HCT116 (cell line): ENCODE data around the gene CRBN.

ENCODE experiments used
- CEBPB ChIP-seq: IDR thresholded peaks from 2 replicates; pipeline ENCODE4 v1.6.1; 2012; ENCODE audit warnings: low read depth
- EGR1 ChIP-seq: IDR thresholded peaks from 2 replicates; pipeline ENCODE4 v1.6.1; 2012; ENCODE audit warnings: low read depth
- EZH2 ChIP-seq: fragments of 200-600 bp; sonication (generic); IDR thresholded peaks from 2 replicates; pipeline ENCODE4 v1.6.1; 2017; ENCODE audit warnings: antibody characterized with exemption, mixed run types
- JUND ChIP-seq: IDR thresholded peaks from 2 replicates; pipeline ENCODE4 v1.6.1; 2012
- POLR2A ChIP-seq: IDR thresholded peaks from 2 replicates; pipeline ENCODE4 v1.7.0; 2011; ENCODE audit warnings: borderline replicate concordance; ENCODE audit not compliant: insufficient read depth, insufficient read length; ENCODE audit errors: extremely low read depth
- POLR2AphosphoS5 ChIP-seq: IDR thresholded peaks from 2 replicates; pipeline ENCODE4 v1.6.1; 2011; ENCODE audit warnings: mild to moderate bottlenecking, low read depth, low read length, moderate library complexity
- TCF7L2 ChIP-seq: IDR thresholded peaks from 2 replicates; pipeline ENCODE4 v1.7.0; 2011; ENCODE audit warnings: borderline replicate concordance, inconsistent platforms; ENCODE audit not compliant: insufficient read depth, insufficient read length; ENCODE audit errors: extremely low read depth
- YY1 ChIP-seq: IDR thresholded peaks from 2 replicates; pipeline ENCODE4 v1.6.1; 2011; ENCODE audit warnings: low read length, low read depth, moderate library complexity, mild to moderate bottlenecking; ENCODE audit not compliant: insufficient replicate concordance; ENCODE audit errors: extremely low read depth
- ZNF274 ChIP-seq: fragments of 200-500 bp; sonication (Bioruptor generic); IDR thresholded peaks from 2 replicates; pipeline ENCODE4 v1.6.1; 2014; ENCODE audit warnings: mild to moderate bottlenecking, low read depth, low read length, inconsistent platforms
- TF ChIP-seq, protein P1 (sequence below), 3 experiments: fragments of 200-600 bp in 1 of 3; sonication (generic) in 1 of 3; IDR thresholded peaks in 2 of 3; conservative IDR thresholded peaks in 1 of 3; 2 replicates each; pipeline ENCODE4 v1.5.1; 2012 to 2017; ENCODE audit warnings: low read depth in 2 of 3, low read length in 2 of 3, antibody characterized with exemption in 1 of 3, borderline replicate concordance in 1 of 3, control low read depth in 1 of 3, mild to moderate bottlenecking in 1 of 3, mixed read lengths in 1 of 3, mixed run types in 1 of 3, moderate library complexity in 1 of 3; ENCODE audit not compliant: insufficient read depth in 1 of 3
- TF ChIP-seq, protein P2 (sequence below): IDR thresholded peaks from 2 replicates; pipeline ENCODE4 v1.6.1; 2012; ENCODE audit warnings: low read depth
- TF ChIP-seq, protein P3 (sequence below): IDR thresholded peaks from 2 replicates; pipeline ENCODE4 v1.6.1; 2012

- TF ChIP-seq EZH2 (no peak), POLR2AphosphoS5 (no peak), JUND (no peak), EGR1 (no peak), POLR2A (no peak), YY1 (no peak), ZNF274 (no peak), CEBPB (no peak), TCF7L2 (no peak)
- TF ChIP-seq, protein P1, sequence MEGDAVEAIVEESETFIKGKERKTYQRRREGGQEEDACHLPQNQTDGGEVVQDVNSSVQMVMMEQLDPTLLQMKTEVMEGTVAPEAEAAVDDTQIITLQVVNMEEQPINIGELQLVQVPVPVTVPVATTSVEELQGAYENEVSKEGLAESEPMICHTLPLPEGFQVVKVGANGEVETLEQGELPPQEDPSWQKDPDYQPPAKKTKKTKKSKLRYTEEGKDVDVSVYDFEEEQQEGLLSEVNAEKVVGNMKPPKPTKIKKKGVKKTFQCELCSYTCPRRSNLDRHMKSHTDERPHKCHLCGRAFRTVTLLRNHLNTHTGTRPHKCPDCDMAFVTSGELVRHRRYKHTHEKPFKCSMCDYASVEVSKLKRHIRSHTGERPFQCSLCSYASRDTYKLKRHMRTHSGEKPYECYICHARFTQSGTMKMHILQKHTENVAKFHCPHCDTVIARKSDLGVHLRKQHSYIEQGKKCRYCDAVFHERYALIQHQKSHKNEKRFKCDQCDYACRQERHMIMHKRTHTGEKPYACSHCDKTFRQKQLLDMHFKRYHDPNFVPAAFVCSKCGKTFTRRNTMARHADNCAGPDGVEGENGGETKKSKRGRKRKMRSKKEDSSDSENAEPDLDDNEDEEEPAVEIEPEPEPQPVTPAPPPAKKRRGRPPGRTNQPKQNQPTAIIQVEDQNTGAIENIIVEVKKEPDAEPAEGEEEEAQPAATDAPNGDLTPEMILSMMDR (IDR thresholded peaks at IDR 0.05 in 2 of 3, conservative IDR thresholded peaks at IDR 0.05 in 1 of 3; ENCODE audit: borderline replicate concordance in 1 of 3, insufficient read depth in 1 of 3, low read depth in 2 of 3, low read length in 2 of 3), result no peak
- TF ChIP-seq, protein P2, sequence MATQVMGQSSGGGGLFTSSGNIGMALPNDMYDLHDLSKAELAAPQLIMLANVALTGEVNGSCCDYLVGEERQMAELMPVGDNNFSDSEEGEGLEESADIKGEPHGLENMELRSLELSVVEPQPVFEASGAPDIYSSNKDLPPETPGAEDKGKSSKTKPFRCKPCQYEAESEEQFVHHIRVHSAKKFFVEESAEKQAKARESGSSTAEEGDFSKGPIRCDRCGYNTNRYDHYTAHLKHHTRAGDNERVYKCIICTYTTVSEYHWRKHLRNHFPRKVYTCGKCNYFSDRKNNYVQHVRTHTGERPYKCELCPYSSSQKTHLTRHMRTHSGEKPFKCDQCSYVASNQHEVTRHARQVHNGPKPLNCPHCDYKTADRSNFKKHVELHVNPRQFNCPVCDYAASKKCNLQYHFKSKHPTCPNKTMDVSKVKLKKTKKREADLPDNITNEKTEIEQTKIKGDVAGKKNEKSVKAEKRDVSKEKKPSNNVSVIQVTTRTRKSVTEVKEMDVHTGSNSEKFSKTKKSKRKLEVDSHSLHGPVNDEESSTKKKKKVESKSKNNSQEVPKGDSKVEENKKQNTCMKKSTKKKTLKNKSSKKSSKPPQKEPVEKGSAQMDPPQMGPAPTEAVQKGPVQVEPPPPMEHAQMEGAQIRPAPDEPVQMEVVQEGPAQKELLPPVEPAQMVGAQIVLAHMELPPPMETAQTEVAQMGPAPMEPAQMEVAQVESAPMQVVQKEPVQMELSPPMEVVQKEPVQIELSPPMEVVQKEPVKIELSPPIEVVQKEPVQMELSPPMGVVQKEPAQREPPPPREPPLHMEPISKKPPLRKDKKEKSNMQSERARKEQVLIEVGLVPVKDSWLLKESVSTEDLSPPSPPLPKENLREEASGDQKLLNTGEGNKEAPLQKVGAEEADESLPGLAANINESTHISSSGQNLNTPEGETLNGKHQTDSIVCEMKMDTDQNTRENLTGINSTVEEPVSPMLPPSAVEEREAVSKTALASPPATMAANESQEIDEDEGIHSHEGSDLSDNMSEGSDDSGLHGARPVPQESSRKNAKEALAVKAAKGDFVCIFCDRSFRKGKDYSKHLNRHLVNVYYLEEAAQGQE, result no peak
- TF ChIP-seq, protein P3, sequence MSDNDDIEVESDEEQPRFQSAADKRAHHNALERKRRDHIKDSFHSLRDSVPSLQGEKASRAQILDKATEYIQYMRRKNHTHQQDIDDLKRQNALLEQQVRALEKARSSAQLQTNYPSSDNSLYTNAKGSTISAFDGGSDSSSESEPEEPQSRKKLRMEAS, result no peak
Observed at GRCh38 chr3:3105246-3105645, 74.2 kb downstream of the CRBN start.
